GM10248 (cell line): ENCODE results near the gene CTSA.

ENCODE experiments used
- CTCF ChIA-PET: fragments of 300-600 bp; sonication (Branson Sonifier 250); formaldehyde crosslinking; extraction: SDS; loops from one replicate; lab custom pipeline; 2021; ENCODE audit warnings: antibody characterized with exemption; lab: Yijun Ruan, JAX
- POLR2A ChIA-PET: fragments of 350-650 bp; sonication (Branson Sonifier 250); formaldehyde crosslinking; extraction: SDS; loops from one replicate; lab custom pipeline; 2020; ENCODE audit warnings: antibody characterized with exemption; lab: Yijun Ruan, JAX
- DNase-seq: peaks from one replicate; pipeline ENCODE4 v3.0.0; 2012; ENCODE audit errors: extremely low spot score
- CTCF ChIP-seq: IDR thresholded peaks from 2 replicates; pipeline ENCODE4 v1.5.1; 2012; ENCODE audit warnings: mild to moderate bottlenecking, low read depth; ENCODE audit errors: extremely low read depth, missing control alignments, control extremely low read depth

Gene CTSA

GRCh38 chr20:45853484-45853883 is 37.7 kb upstream of the CTSA start:
- TF ChIP-seq CTCF = no peak
- ChIA-PET POLR2A (no interaction called here), CTCF (interaction anchor here (1.4 to 1.6 kb wide), 2 partner anchors 12 to 36 kb away, joined by 4 read pairs; no protein-coding TSS in a partner anchor)
- DNase-seq = no peak

- CTCF ChIA-PET = interaction anchor here (1.0 to 2.3 kb wide), 3 partner anchors 15 to 65 kb away, joined by 3 to 7 read pairs (median 3); partner anchors contain the start of genes DNTTIP1 and WFDC3
These were observed 33.8 kb upstream of the CTSA start, which contains the start of the genes ACOT8 and ZSWIM3 for GRCh38 chr20:45857114-45857881. TSS of gene ACOT8 (minus strand) at chr20:45857392. CDS start at chr20:45857315, 77 bp downstream. TSS of gene ZSWIM3 (plus strand) at chr20:45857614. CDS start at chr20:45857826, 212 bp downstream.

GRCh38 chr20:45857882-45858216 is 33.3 kb upstream of the CTSA start:
- DNase-seq = peak; percentile 81
- CTCF ChIA-PET = interaction anchor here (1.0 to 2.3 kb wide), 3 partner anchors 16 to 66 kb away, joined by 3 to 7 read pairs (median 3); partner anchors contain the start of genes DNTTIP1 and WFDC3
- no peak for TF ChIP-seq CTCF
- POLR2A ChIA-PET = no interaction called here

More at GRCh38 chr20:45857114-45857881, 33.8 kb upstream of the CTSA start, which contains the start of the genes ACOT8 and ZSWIM3:
- peak; percentile 100 for DNase-seq
- POLR2A ChIA-PET = no interaction called here
- no peak for TF ChIP-seq CTCF

- no peak for TF ChIP-seq CTCF
- POLR2A ChIA-PET = interaction anchor here (0.7 kb wide), 1 partner anchor 109 kb away, joined by 4 read pairs; no protein-coding TSS in a partner anchor
- no peak for DNase-seq
- CTCF ChIA-PET = interaction anchor here (0.6 to 1.5 kb wide), 2 partner anchors 22 to 60 kb away, joined by 3 read pairs; no protein-coding TSS in a partner anchor
These were observed 31.2 kb upstream of the CTSA start for GRCh38 chr20:45859916-45860315.

- POLR2A ChIA-PET = interaction anchor here (0.7 kb wide), 1 partner anchor 109 kb away, joined by 4 read pairs; no protein-coding TSS in a partner anchor
- CTCF ChIA-PET = interaction anchor here (1.5 kb wide), 1 partner anchor 21 kb away, joined by 3 read pairs; no protein-coding TSS in a partner anchor
- TF ChIP-seq CTCF = no peak
- DNase-seq = no peak
These were observed 30.4 kb upstream of the CTSA start for GRCh38 chr20:45860560-45861220.
